NCI-H526 (cell line): ENCODE measurements around the gene ZSCAN30.

Experiments
- DNase-seq, 2 experiments: peaks; one replicate each; lab custom pipeline; 2025; lab: John Stamatoyannopoulos, UW

ZSCAN30 gene

DNA sequence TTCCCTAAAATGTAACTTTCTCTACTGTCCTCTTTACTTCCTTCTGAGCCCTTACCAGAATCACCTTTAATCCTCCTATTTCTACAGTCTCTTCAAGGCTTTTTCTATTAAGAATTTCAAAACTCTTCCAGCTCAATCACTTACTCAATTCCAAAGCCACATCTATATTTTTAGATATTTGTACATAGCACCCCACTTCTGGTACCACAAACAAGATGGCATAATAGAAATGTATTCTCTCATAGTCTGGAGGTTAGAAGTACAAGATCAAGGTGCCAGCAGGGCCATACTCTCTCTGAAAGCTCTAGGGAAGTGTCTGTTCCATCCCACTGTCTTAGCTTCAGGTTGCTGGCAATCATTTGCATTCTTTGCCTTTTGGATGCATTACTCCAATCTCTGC, 11.1 kb downstream of the ZSCAN30 start:
- DNase-seq: no peak

GRCh38 chr18:35278085-35278484, 11.9 kb downstream of the ZSCAN30 start:
- DNase-seq: no peak

- no peak for DNase-seq
Measured at GRCh38 chr18:35277633-35278032, 12.4 kb downstream of the ZSCAN30 start.

DNA sequence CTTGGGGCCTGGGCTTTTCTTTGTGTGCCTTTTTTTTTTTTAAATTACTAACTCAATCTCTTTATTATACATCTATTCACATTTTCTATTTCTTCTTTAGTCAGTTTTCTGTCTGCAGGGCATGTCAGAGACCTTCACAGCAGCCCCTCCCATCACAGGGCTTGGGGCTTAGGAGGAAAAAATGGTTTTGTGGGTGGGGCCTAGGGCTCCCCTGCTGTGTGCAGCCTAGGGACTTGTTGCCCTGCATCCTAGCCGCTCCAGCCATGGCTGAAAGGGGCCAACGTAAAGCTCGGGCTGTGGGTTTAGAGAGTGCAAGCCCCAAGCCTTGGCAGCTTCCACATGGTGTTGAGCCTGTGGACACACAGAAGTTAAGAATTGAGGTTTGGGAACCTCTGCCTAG, 13.8 kb downstream of the ZSCAN30 start:
- no peak for DNase-seq

DNA sequence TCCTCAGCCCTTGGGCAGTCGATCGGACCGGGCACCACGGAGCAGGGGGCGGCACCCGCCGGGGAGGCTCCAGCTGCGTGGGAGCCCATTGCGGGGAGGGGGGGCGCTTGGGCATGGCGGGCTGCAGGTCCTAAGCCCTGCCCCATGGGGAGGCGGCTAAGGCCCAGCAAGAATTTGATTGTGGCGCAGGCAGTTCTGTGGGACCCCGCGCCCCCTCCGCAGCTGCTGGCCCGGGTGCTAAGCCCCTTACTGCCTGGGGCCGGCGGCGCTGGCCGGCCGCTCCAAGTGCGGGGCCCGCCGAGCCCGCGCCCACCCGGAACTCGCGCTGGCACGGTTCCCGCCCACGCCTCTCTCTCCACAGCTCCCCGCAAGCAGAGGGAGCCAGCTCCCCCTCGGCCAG, 18.4 kb downstream of the ZSCAN30 start:
- no peak for DNase-seq

- DNase-seq: no peak
Measured at GRCh38 chr18:35268821-35269220, 21.2 kb downstream of the ZSCAN30 start.

- no peak for DNase-seq
Measured at GRCh38 chr18:35267809-35268208, 22.2 kb downstream of the ZSCAN30 start.

GRCh38 chr18:35267161-35267651, 22.8 kb downstream of the ZSCAN30 start:
- DNase-seq: no peak

- DNase-seq: no peak
Measured at GRCh38 chr18:35264409-35264808, 25.6 kb downstream of the ZSCAN30 start.

- no peak for DNase-seq
Measured at GRCh38 chr18:35256947-35257346, 33.1 kb downstream of the ZSCAN30 start.

GRCh38 chr18:35253655-35254287, 36.3 kb downstream of the ZSCAN30 start:
- DNase-seq: no peak

- no peak for DNase-seq
Measured at GRCh38 chr18:35252466-35252865, 37.6 kb downstream of the ZSCAN30 start.

DNA sequence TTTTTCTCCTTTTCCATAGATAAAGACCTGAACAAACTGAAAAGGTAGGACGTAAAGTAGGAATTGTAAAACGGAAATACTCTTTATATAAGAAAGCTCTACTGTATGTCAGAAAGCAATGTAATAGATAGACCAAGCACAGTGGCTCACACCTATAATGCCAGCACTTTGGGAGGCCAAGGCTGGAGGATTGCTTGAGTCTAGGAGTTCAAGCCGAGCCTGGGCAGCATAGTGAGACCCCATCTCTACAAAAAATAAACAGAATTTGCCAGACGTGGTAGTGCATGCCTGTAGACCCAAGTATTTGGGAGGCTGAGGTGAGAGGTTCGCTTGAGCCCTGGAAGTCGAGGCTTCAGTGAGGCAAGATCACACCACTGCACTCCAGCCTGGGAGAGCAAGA, 41.6 kb downstream of the ZSCAN30 start:
- DNase-seq: no peak

DNA sequence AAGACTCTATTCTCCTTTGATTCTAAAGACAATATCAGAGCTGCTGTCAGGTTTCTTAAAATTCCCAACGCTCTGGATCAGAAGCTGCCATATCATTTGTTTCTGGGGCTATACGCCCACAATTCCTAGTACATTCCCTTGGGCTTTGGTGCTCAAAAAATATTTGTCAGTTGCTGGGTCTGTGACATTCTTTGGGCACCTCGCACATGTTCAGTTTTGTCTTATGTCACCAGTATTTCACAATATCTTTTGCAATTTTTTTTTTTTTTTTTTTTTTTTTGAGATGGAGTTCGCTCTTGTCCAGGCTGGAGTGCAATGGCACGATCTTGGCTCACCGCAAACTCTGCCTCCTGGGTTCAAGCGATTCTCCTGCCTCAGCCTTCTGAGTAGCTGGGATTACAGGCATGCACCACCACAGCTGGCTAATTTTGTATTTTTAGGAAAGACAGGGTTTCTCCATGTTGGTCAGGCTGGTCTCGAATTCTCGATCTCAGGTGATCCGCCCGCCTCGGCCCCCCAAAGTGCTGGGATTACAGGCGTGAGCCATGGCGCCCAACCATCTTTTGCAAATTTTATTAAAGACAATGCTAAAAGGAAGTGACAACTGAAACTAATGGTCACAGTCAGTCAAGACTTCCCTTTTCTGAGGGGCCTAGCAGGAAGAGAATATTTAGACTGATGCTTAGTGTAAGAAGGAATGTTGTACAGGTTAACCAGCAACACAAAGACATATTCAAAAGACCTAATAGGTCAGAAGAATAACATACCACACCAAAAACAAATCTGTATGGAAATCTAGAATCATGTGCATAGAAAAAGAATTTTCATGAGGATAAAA, 42.4 kb downstream of the ZSCAN30 start:
- DNase-seq: no peak

DNA sequence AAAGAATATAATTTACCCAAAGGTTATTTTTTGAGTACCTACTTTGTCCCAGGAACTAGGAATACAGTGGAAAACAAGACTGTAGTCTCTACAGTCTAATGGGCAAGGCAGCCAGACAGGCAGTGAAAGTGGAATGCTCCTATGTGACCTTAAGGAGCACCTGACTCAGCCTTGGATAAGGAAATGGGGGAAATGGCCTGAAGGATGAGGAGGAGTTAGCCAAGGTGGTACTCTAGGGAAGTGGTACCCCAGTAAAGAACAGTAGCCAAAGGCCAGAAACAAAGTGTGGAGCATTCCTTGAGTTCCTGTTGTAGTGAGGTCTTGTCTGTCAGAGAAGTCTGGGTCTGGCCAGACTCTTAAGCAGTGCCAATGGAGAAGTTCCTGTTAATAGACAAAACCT, 43.2 kb downstream of the ZSCAN30 start:
- DNase-seq: no peak

- DNase-seq: no peak
Measured at GRCh38 chr18:35245719-35246317, 44.2 kb downstream of the ZSCAN30 start.

DNA sequence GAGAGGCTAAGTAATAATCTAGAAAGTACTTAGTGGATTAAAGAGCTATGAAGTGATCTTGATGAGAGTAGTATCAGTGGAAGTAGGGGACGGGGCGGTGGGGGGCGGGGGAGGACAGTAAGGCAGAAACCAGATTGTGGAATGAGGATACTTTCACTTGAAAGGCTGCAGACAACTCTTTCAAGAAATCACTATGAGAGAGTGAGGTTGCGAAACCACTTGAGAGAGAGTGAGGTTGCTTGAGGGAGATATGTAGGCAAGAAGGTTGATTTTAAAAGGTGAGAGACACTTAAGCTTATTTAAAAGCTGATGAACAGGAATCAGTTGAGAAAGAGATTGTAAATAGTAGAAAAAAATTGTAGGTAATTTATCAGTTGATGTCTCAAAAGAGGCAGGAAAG, 45.4 kb downstream of the ZSCAN30 start:
- no peak for DNase-seq

DNA sequence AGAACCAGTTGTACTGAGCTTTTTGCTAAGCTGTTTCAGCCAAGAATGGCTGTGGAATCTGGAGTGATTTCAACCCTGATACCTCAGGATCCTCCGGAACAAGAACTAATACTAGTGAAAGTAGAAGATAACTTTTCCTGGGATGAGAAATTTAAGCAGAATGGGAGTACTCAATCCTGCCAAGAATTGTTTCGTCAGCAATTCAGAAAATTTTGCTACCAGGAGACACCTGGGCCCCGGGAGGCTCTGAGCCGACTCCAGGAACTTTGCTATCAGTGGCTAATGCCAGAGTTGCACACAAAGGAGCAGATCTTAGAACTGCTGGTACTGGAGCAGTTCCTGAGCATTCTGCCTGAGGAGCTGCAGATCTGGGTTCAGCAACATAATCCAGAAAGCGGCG, 47.6 kb downstream of the ZSCAN30 start:
- DNase-seq: no peak

DNA sequence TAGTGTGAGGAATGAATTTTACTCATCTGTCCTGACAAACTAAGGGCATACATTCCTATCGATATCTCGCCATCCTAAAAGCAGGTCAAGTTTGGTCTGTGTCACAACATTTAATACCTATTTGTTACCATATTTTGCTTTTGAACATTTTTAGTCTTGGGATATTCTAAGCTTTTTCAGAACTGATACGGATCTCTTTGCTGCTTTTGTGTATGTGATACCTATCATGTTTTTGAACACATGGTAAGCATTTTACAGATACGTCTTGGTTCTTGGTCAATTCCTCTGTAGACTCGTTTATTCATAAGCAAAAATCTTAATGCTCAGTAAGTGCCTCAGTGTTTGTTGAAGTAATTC, 48.6 kb downstream of the ZSCAN30 start:
- no peak for DNase-seq

GRCh38 chr18:35240664-35241447, 49.2 kb downstream of the ZSCAN30 start, which contains the start of gene ZNF397:
ZNF397 (plus strand) TSS chr18:35241034; CDS start chr18:35242471, 1,437 bp downstream.
- DNase-seq: peak; percentile 84 to 97

DNA sequence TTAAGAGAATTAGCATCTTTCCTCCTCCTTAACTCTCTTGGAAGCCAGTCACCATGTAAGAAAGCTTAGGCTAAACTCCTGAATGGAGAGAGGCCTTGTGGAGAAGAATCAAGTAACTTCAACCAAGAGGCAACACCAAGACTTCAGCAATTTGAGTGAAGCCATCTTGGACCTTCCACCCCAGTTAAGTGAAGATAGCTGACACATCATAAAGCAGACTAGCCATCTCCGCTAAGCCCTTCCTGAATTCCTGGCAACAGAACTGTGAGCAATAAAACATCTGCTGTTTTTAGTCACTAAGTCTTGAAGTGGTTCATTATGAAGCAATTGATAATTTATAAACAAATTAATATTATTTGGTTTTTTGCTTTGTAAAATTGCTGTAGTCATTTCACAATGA, 50.7 kb downstream of the ZSCAN30 start:
- no peak for DNase-seq
